Fibroblast of peridontal ligament (primary cell): ENCODE results near the gene IMMP2L.

Experiments used
- DNase-seq: peaks from one replicate; pipeline ENCODE4 v3.0.0-alpha.2; 2010; ENCODE audit errors: extremely low read depth

Gene IMMP2L

DNA sequence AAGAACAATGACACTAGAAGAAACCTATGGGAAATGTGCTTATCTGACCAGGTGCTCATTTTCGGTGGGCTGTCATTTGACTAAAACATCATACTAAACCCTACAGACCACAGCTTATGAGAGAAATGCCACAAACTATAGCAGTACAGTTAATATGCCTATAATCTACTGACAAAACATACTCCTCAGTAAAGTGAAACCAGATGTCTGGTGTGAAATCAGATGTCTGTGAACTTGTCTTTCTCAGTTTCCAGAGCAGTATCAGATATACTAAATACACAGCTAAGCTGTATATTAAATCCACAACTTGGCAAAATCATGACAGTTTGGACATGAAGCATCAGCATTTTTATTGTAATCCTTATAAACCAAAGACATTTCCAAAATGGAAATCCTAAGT lies 3.3 kb downstream of the IMMP2L start:
- DNase-seq, result peak; percentile 74

DNA sequence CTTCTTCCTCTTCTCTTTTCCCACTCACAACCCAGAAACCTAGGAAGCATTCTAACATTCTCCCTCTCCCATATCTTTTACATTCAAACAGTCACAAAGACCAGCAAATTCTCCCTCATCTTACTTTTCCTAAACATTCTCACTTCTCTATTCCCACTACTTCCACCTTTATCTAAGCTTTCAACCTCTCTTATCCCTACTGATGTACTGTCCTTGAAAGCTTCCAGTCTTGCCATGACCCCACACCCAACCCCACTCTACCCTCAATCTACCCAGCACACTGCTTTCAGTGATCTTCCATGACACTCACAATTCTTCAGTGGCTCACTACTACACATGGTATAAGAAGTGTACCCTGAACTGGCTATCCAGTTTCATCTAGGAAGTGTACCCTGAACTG lies 5.3 kb downstream of the IMMP2L start:
- no peak for DNase-seq

- no peak for DNase-seq
Measured at GRCh38 chr7:111554086-111554485, 8.2 kb downstream of the IMMP2L start.

DNA sequence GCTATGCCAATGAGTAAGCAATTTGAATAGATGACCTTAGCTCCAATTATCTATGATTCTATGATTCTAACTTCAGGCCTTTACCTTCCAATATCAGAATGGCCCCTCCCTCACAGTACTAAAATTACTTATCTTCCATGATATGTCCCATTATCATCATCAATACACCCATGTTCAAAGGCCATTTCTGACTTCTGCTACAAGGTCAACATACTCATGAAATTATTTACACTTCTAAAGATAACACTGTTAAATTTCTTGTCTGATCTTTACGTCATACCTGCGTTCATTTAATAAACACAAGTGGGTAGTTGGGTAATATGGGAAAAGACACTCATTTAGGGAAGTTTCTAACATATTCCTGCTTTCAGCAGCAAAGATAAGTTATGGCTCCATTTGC lies 21.2 kb downstream of the IMMP2L start:
- no peak for DNase-seq

GRCh38 chr7:111540199-111540815 lies 22.0 kb downstream of the IMMP2L start:
- no peak for DNase-seq

DNA sequence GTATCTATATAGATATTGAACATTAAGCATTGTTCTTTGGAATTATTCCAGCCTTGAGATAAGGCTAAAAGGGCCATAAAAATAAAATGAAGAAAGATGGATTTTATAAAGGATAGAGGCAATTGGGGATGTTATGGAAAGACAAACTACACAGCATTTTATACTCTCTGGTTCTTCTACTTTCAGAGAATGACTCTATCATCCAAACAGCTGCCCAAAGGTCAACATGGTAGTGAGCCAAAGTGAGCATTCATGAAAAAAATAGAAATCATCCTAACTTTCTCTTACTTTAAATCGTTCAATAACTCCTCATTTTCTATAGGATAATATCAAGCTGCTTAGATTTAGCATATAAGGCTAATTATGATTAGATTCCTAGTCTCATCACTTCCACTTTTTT lies 25.2 kb downstream of the IMMP2L start:
- no peak for DNase-seq

GRCh38 chr7:111535142-111535870 lies 27.0 kb downstream of the IMMP2L start:
- DNase-seq, result no peak

GRCh38 chr7:111532625-111533024 lies 29.7 kb downstream of the IMMP2L start:
- peak; percentile 49 for DNase-seq

- DNase-seq, result no peak
Measured at GRCh38 chr7:111531993-111532392, 30.3 kb downstream of the IMMP2L start.

DNA sequence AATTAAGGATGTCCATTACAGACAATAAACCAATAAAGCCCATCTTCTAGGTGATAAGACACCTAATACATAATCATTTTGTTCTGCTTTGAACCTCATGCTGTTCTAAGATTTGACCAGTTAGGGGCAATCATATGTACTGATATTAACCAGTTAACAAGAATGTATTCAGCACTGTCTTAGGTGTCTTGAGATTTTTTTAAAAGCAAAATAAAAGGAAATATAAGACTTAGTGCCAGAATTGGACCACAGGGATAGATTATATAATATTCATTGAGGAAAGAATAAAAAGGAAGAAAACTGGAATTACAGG lies 32.0 kb downstream of the IMMP2L start:
- DNase-seq, result no peak

- peak; percentile 47 for DNase-seq
Measured at GRCh38 chr7:111529507-111530355, 32.6 kb downstream of the IMMP2L start.

DNA sequence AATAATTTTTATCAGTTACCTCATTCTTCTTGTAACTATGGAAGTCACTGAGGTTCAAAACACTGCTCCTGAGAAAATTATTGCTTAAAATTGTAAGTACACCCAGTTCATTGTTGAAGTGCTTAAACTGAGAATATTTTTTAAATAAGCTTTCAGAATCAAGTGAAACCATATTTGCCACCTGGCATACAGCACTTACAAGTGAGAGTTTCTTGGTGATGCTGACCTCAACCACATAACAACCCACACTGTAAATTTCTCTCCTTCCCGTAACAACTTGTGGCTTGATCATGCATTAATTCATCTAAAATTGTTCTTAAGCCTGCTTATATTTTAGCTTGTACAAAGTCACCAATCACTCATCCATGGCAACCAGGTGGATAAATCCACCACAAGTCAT lies 34.0 kb downstream of the IMMP2L start:
- DNase-seq, result no peak

- no peak for DNase-seq
Measured at GRCh38 chr7:111527545-111527944, 34.7 kb downstream of the IMMP2L start.

DNA sequence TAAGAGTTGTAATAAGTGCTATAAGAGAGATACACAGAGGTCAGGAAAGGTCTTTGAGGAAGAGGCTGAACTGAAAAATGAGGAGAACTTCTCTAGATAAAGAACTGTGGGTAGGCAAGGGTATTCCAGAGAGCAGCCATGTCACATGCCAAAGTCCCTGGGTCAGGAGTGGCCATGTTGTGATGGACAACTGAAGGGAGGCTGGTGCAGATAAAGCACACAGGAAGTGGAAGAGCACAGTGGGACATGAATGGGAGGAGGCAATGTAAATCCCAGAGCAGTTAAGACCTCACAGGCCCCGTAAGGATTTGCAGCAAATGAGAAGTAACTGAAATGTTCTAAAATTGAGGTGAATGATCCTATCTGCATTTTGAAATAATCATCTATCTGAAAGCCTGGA lies 37.2 kb downstream of the IMMP2L start:
- no peak for DNase-seq

GRCh38 chr7:111521660-111522059 lies 40.6 kb downstream of the IMMP2L start:
- no peak for DNase-seq

DNA sequence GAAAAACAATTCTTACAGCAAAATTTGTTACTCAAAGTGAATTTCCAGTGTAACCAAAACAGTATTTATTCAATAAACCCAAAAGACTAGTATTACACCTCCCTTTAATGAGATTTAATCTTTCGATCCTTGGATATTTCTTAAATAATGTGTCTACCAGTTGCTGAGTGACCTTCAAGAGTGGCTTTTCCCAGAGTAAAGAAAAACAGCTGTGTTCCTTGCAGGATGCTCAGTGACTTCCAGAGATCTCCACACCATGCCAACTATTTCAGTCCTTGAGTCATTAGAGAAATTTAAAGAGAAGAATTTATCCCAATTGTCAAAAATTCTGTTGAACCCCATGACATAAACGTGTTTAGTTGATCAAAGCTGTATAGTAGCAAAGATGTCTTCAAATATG lies 44.0 kb downstream of the IMMP2L start:
- DNase-seq, result no peak

DNA sequence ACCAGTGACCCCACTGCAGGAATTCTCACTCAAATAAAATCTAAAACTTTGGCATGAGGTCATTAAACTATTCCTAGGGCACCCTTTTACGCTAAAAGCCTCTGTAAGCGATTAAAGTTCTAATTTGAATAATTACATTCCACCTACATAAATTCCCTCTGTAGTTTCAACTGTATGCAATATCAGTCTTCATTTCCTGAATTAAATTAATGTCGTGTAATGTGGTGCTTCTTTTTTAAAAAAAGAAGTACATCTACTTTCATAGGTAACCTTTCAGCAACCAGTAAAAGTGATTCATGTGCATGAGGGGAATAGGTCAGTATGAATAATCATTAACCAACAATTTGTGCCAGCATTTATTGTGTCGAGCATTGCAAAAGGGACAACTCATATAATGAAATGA lies 44.7 kb downstream of the IMMP2L start:
- no peak for DNase-seq

DNA sequence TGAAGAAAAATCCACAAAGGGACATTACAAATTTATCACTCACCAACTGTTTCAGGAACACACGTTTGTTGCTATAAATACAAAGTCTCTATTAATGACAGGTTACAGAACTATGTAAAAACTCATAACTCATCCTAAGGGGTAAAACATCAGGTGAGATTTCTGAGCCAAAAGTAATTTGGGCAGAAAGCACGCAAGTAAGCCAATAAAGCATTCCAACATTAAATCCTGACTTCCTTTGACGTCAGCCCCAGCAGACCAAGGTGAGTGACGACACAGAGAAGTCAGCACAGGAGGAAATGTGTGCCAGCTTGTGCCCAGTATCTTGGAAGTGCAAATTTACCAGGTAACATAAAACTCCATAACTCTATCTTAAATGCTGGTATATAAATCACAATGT lies 45.7 kb downstream of the IMMP2L start:
- no peak for DNase-seq

- no peak for DNase-seq
Measured at GRCh38 chr7:111513566-111513965, 48.7 kb downstream of the IMMP2L start.

DNA sequence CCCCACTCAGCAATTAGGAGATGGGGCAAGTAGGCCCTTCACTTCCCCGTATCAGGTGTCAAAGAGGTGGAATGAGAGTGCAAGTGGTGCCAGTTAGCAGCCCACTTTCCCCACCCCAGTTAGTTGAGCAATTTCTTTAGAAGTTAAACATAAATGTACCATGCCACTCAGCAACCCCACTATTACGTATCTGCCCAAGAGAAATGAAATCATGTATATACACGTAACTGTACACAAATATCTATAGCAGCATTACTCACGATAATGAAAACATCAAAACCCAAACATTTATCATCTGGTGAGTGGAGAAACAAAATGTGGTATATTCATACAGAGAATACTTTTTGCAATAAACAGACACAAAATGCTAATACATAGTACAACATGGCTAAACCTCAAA lies 50.4 kb downstream of the IMMP2L start:
- DNase-seq, result no peak

DNA sequence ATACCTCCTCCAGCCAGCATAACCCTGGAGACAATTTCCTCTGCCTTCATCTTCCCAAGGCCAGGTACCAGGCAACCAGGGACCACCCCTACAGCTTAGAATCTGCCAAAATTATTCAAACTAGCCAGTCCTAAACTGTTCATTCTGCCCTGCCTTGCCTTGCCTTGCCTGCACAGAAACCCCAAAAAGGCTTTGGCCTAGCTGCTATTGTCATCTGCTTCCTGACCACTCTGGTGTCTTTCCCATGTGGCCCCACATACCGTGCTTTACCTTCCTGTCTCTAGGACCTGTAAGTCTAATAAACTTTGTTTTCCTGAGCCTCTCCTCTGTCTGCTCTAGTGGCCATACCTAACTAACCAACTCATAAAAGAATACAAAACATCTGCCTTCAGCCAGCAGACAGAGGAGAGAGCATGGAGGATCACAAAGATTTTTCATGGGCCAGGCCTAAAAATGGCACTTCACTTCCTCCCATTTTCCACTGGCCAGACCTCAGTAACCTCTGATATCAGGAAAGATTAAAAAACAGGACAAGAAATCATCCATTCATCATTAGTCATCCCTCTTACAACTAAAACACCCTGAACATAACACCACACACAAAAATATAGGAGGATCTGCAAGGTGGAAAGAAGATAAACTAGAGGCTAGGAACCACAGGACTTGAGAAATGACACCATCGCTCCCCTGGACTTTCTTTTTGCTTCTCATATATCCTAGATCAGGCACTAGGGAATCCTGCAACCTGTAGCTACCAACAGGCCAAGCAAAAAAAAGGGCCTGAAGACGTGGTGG lies 51.5 kb downstream of the IMMP2L start:
- no peak for DNase-seq

GRCh38 chr7:111510062-111510461 lies 52.2 kb downstream of the IMMP2L start:
- no peak for DNase-seq
